Activated T-helper 9 cell treated with anti-CD3 and anti-CD28 coated beads, Interleukin-2, amount 50 U/mL, for 16 hours (primary cell): ENCODE measurements around the gene USP6NL.

ENCODE experiments used
- DNase-seq: peaks from one replicate; pipeline ENCODE4 v3.0.0-alpha.2; 2020; ENCODE audit warnings: low read depth

Gene USP6NL

DNA sequence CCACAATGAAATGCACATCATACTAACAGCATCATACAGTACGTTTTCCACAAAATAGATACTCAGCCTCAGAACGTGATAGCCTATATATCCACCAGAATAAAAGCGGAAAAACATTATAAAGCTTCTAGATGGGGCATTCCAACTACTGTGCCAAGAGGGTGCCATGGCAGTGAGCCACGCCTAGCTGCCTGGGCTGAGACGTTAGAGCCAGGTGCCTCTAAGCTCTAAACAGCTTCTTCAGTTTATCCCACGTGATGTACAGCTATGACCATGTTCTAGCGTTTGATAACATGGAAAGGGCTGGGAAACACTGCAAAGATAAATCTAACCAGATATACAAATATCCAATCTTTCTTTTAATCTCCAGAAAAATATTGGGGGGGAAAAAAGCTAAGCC lies 17.8 kb downstream of the USP6NL start:
- DNase-seq, result no peak

DNA sequence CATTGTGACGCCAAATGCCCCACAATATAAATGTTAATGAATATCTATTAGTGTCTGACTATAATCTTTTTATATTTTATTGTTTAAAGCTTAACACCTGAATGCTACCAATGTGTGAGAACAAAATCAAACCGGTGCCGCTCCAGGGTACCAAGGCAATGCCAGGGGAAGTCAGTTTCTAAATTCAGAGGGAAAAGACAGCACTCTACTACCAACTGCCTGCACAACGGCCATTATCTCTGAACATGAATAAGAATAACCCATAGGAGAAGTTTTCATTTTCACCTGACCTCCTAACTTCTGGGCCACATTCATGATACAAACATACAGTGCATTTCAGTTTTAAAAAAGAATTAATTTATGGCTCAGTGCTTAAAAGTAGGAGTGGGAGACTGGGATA lies 21.7 kb downstream of the USP6NL start:
- DNase-seq, result no peak

DNA sequence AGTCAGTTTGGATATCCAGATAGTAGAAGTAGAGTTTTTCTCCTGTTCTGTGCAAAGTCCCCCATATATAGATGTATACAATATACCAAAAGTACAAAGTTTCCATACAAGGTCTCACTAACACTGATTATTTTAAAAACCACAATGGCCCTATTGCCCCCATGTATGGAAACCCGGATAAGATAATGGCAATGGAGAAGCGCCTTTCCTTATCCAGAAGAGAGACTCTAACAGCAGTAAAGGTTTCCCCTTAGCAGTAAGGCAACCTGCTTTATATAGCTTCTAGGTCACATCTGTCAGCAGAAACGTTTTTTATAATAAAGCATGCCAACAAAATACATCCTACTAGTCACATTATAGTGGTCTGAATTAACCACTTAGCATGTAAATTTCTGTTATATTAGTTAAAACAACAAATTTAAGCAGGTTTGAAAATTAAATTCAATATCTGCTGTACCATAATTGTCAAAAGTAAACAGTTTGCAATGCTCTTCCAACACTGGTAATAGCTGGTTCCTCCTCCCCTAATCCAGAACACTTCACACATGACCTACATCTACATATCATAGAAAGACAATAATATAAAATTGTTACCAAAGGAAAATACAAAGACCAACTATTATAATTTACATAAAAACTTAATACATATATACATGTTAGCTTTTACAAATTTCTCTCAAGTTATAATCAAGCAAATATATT lies 22.4 kb downstream of the USP6NL start:
- no peak for DNase-seq

DNA sequence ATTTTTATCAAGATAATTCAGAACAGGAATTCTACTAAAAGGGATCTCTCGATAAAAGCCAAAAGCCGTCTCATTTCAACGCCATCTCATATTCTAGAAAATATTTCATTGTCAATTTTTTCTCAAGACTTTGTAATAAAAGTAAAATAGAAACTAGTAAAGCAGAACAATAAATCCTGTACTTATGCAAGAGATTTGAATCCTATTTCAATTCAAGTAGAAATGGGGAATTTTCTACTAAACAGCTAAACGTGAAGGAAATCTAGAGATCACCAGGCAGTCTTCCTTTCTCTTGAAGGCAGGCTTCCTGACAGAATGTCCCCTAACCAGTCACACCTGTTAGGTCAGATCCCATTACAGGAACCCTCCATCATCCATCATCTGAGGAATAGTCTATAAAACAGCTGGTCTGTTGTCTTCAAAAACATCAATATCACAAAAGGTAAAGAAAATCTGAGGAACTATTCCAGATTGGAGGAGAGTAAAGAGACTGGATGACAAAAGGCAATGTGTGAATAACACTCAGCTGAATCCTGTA lies 23.7 kb downstream of the USP6NL start:
- no peak for DNase-seq

DNA sequence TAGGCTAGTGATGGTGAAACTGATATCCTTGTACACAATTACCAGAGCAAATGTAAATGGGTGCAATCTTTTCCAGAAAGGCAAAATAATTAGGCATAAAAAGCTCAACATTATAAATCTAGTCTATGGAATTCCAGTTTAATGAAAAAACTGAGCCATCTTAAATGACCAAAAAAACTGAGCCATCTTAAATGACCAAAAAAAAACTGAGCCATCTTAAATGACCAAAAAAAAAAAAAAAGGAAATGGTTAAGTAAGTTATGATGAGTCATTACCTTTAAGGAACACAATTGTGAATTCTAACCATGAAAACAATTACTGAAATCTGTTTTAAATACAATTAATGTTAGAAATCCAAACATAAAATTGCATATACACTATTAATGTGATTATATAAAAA lies 25.3 kb downstream of the USP6NL start:
- DNase-seq, result no peak

DNA sequence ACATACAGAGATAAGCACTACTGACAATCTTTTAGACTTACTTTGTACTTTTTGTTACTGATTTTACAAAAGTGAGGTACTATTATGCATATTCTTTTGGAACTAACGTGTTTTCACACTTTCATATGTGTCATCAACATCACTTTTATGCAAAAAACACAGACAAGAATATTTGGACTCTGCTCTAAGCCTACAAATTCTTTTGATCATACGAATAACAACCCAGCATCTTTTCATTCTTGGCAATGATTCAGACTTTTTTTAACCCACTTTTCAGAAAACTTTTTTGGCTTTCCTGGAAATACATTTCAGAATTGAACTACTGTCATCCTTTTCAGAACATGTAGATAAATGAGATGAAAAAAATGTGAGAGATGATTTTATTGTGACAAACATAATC lies 30.2 kb downstream of the USP6NL start:
- DNase-seq, result no peak

DNA sequence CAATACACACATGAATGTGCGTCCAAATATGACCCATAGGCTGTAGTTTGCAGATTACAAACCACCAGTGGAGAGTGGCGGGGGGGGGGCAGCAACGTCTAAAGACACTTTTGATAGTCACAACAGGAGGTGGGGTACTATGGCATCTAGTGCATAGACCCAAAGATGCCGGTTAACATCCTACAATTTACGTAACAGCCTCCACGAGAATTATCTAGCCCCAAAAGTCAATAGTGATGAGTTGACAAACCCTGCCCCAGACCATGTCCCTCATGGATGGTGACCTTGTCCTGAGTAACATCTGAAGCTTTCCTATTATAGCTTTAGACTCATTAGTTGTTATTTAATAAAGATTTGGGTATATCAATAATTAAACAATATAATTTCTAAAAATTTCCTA lies 31.6 kb downstream of the USP6NL start:
- no peak for DNase-seq

DNA sequence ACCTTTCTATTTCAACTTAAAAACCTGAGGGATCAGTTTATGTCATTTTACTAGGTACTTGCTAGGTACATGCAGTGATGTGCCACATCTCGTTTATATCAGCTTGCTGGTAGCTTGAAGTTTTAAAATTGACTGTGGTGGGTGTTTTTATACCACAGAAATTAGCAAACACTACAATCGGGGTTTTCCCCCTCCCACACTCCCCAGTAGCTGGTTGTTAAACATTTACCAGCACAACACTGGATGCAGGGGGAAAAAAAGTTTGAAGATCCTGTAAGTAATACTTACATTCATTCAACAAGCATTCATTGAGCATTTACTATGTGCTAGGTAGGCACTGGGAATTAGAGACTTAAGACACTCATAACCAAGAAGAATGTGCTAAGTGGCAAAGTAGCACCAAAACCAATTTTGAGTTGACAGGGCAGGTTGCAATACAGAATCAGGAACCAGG lies 32.6 kb downstream of the USP6NL start:
- peak; percentile 7 for DNase-seq

DNA sequence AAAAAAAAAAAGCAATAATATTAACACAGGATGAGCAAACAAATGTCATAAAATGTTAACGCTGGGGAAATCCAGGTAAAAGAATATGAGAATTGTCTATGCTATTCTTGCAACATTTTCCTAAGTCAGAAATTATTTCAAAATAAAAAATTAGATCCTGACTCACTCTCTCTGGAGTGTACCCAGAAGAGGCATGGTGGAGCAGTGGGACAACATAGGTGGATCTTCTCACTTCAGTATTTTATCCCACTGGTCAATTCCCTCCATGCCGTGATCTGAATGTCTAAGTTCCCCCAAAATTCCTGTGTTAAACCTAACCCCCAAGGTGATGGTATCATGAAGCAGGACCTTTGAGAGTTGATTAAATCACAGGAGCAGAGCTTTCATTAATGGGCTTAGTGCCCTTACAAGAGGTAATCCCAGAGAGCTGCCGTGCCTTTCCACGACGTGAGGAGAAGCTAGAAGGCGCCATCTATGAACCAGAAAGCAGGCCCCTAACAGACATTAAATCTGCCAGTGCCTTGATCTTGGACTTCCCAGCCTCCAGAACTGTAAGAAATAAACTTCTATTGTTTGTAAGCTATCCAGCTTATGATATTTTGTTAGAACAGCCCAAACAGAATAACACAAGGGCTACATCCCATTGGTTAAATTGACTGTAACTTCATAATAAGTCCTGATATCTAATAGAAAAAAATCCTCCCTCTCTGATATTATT lies 35.2 kb downstream of the USP6NL start:
- DNase-seq, result no peak

DNA sequence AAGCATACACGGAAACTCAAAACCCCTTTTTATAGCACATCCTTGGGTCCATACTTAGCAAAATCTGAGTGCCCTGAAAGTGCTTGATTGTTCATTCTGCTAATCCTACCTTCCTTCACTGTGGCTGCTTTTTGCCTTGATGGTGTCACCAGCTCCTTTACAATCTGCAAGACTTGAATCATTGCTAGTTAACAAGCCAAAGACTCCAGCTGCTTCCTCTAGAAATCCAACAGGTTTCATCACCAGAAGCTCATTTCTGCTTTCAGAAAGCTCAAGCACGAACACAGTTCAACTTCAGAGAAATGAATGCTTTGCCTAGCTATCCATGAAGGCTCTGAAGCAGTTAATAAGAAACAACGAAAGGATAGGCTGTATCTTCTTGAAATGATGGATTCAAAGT lies 38.0 kb downstream of the USP6NL start:
- no peak for DNase-seq

DNA sequence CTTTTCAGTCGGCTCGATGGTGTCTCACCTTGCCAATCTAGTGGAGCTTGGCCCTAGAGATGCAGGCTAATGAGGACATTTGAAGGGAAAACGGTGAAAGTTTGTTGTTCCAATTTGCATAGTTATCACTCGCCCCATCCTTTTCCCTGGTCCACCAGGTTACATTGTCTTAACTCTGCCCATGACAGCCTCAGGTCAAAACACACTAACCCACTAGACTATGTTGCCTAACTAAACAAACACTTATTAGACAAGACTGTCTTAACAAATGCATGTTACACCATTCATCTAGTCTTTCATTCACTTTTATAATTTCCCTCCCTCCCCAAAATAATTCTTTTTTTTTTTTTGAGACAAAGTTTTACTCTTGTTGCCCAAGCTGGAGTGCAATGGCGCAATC lies 40.7 kb downstream of the USP6NL start:
- DNase-seq, result no peak

DNA sequence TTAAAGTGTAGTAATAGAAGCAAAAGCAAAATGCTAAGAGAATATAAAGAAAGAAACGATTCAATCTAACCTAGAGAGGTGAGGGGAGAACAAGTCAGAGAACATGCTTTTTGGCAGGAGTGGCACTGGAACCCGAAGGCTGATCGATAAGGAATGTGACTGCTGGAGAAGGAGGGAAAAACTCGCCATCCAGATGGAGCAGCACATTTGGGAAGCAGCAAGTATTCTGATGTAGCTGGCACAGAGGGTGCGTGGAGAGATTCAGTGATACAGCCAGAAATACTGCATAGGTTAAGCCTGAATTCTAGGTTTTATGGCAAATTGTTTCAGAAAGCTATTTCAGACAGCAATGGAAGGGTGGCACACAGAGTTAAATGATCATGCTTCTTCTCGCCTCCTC lies 42.0 kb downstream of the USP6NL start:
- no peak for DNase-seq

DNA sequence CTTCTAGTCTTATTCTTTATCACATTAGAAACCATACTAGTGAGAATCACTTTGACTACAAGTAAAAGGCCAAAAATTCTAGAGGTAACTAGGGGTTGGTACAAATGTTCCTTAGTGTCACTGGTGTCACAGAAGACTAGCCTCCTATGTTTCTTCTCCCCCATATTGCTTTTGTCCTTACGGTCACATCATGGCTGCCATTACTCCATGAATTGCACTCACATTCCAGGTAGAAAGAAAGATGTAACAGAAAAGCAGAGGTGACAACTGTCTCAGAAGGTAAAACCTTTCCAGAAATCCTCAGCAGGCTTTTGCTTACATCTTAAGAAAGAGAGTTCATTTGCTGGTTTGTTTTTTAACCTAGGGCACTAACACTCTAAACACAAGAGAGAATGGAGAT lies 42.9 kb downstream of the USP6NL start:
- no peak for DNase-seq

DNA sequence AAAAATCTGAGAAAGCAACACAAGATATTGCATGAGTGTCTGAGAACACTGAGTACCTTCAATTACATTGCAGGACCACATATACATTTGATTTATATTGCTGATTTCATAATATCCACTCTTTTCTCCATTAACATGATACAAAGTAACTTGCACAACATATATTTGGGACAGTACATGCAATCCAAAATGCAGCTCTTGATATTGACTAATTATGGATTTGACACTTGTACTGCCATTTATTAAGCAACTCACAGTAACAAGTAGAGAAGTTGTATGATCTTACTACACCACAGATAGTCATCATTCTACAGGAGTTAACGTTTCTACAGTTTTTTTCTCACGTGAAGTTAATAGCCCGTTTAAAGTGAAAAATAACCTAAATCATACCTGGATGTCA lies 46.7 kb downstream of the USP6NL start:
- no peak for DNase-seq

DNA sequence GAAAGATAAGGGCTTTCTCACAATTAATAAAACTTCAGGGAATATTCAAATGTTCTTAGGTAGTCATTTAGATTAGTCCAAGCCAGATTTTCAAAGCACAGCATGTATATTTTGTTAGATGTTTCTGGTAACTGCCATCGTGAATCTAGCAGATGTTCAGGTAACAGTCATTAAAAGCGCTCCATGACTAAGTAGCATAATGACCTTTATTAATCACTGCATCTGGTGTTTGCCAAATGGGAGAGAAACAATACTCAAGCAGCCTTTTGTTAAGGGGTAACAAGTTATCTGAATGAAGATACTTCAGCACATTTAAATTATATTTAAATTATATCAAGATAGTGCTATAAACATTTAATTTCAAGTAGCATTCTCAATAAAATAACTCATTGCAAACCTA lies 47.5 kb downstream of the USP6NL start:
- no peak for DNase-seq

DNA sequence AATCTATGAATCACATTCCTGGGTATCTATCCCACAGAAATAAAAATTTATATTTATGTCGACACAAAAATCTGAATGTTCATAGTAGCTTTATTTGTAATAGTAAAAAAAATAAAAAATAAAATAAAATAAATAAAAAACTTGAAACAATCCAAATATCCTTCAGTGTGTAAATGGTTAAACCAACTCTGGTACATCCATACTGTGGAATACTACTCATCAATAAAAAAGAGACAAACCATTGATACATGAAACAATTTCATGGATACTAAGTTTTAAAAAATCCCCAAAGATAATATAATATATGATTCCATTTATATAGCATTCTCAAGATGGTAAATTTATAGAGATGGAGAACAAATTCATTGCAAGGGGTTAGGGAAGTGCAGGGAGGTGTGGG lies 48.6 kb downstream of the USP6NL start:
- no peak for DNase-seq

DNA sequence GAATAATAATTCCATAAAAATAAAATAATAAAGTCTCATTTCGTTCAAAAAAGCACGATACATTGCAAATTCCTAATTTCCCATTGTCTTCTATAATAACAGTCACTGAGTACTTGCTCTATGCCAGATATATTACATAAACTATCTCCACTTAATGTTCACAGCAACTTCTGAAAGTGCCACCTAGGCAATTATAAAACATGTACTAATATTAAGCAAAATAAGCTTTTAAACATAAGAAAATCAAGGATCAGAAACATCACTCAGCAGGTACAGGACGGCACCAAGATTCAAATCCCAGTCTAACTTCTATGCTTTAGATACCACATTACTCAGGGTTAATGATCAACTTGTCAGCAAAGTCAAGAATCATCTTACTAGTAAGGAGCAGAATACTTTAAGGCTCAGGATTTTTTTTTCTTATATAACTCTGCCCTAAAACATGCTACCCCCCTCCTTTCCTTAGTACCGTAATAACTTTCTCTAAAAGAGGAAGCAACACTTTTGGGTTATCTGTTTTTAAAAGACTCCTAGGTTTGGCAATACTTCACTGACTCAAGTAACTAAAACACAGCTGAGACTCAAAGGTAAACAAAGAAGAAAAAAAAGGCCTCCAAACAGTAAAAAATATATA lies 51.3 kb downstream of the USP6NL start:
- DNase-seq, result no peak

DNA sequence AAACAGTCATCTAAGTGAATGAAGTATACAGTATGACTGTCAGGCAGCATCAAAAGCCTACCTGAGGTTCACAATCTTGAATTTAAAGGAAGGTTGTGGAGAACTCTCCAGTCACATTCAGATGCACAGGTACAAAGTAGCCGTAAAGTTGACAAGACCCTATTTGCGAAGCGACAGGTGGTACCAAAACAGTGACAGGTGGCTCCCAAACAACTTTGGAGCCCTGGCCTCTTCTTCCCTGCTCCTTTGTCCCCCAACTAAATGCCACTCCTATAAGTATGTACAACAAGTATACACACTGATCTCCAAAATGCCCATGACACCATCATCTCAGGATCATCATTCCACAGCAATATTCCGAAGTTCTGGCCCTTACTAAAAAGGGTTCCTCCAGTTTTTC lies 53.5 kb downstream of the USP6NL start:
- no peak for DNase-seq

DNA sequence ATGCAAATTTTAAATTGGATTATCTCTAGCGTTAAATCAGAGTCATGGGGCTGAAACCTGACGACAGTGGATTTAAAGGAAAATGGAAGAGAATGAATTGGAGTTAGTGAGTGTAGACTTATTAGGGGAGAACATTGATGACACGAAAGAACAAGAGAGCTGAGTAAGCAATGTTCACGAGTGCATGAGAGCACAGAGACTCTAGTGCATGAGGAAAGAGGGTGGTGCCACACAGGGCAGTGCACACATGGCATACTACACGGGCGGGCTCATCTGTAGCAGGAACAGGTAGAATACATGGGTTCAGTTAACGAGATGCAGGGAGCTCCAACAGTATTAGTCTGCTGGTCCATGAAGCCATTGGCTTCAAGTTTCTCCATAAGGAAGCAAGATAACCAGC lies 53.9 kb downstream of the USP6NL start:
- no peak for DNase-seq

DNA sequence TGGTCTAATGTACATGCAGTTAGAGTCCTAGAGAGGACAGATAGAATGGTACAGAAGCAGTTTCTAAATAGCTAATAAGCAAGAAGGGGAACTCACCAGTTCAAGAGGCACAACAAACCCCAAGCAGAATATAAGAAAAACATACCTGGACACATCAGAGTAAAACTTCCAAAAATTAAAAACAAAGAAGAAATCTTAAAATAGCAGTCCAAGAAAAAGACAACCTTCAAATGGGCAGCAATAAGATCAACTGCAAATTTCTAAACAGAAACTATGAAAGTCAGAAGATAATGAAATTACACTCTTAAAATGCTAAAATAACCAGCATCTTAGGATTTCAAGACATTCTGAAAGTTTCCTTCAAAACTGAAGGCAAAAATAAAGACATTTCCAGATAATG lies 55.9 kb downstream of the USP6NL start:
- no peak for DNase-seq

DNA sequence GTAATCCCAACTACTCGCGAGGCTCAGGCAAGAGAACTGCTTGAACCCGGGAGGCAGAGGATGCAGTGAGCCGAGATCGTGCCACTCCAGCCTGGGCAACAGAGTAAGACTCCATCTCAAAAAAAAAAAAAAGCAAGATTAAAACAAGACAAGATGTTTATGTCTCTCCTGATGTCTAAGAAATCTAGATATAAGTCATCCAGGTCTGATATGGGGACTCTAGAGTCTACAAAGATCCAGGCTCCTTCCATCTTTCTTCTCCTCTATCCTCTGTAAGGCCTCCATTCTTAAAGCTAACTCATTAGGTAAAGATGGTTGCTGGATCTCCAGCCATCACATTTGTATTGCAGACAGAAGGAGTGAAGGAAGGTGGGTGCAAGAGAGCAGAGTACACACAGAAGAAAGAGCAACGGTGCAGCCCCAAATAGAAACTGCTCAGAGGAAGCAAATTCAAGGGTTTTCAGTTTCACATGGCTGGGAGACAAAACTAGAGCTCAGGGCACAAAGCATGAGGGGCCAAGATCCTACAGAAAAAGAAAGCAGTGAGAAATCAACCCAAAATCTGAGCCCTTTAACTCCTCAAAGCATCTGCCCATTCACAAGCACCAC lies 57.6 kb downstream of the USP6NL start:
- DNase-seq, result no peak

DNA sequence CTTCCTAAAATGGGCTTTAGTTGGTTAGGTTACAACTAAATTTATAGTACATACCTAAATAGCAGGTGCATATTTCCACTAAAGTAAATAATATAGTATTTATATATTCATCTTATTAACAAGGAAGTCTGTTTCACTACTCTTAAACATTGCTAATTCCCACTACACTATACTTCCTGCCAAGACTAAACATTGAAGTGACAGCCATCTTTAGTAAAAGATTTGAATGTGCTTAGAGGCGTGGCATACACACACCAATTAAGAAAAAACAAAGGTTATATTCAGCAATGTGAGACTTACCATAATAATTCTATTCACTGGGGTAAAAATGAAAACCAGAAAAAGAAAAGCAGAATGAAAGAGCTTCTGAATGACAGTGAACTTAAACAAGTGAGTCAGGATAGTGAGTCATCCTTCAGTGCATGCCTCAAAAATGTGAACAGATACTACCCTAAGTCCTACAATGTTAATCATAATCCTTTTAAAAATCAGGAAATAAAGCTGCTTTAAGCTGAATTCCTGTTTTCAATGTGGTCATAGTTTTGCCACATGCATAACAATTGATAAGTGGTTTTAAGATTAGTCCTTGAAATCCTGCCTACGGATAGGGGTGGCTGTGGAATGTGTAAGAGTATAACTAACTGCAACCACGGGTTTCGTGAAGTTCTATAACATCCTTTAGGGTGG lies 59.4 kb downstream of the USP6NL start:
- no peak for DNase-seq
